ENCODE results near the gene CDH23.
"Not testable (repeated sequence)": the region's sequence is repeated elsewhere in the genome, so short reads cannot be mapped to it uniquely, and the experiment has no call there.

Gene CDH23

DNA sequence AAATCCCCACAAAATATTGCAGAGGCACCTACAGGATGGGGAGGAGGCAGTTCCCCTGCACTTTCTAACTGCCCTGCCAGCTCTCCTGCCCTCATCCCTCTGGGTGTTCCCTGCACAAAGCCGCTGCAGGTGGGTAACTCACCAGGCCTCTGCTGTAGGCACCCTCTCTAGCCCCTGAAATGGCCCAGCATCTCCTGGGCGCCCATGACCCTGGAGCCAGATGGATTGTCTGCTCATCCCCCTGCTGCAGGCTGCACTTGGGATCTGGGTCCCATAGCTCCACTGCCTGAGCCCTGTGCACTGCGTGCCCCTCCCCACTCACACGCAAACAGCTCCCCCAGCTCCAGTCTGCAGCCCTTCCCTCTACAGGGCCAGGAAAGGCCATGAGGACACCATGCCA lies 192.0 kb downstream of the CDH23 start:
- H3K36me3 ChIP-seq (ENCODE audit: insufficient read depth, low read length) = no peaks in the 10 kb centered on the region
- H3K9me3 ChIP-seq (ENCODE audit: low read length) = no peaks in the 10 kb centered on the region
- no peak overlapping the region for H3K9ac ChIP-seq (ENCODE audit: low read length)
- H3K4me1 ChIP-seq (ENCODE audit: insufficient read depth, low read length) = no peaks in the 10 kb centered on the region
- peaks cover 0 to 4% of the 10 kb centered on the region in 2 donors for H3K27me3 ChIP-seq (ENCODE audit: control insufficient read depth in 1 of 2, insufficient read depth in 2 of 2, low read length in 2 of 2)
- no peak overlapping the region for H3K4me3 ChIP-seq (ENCODE audit: low read depth in 1 of 2, low read length in 2 of 2)
- no peak overlapping the region for H3K27ac ChIP-seq (ENCODE audit: low read depth, low read length)

GRCh38 chr10:71589617-71590551 lies 193.2 kb downstream of the CDH23 start:
- Histone ChIP-seq H3K36me3 (ENCODE audit: insufficient read depth, low read length) (no peaks in the 10 kb centered on the region), H3K9ac (ENCODE audit: low read length) (no peak overlapping the region), H3K4me1 (ENCODE audit: insufficient read depth, low read length) (no peaks in the 10 kb centered on the region), H3K27ac (ENCODE audit: low read depth, low read length) (no peak overlapping the region), H3K9me3 (ENCODE audit: low read length) (no peaks in the 10 kb centered on the region), H3K4me3 (ENCODE audit: low read depth in 1 of 2, low read length in 2 of 2) (no peak overlapping the region), H3K27me3 (ENCODE audit: control insufficient read depth in 1 of 2, insufficient read depth in 2 of 2, low read length in 2 of 2) (peaks cover 0 to 4% of the 10 kb centered on the region in 2 donors)

GRCh38 chr10:71590781-71591350 lies 194.1 kb downstream of the CDH23 start:
- no peak overlapping the region for H3K9ac ChIP-seq (ENCODE audit: low read length)
- H3K4me1 ChIP-seq (ENCODE audit: insufficient read depth, low read length) = no peaks in the 10 kb centered on the region
- H3K27ac ChIP-seq (ENCODE audit: low read depth, low read length) = no peak overlapping the region
- peaks cover 0 to 4% of the 10 kb centered on the region in 2 donors for H3K27me3 ChIP-seq (ENCODE audit: control insufficient read depth in 1 of 2, insufficient read depth in 2 of 2, low read length in 2 of 2)
- H3K4me3 ChIP-seq (ENCODE audit: low read depth in 1 of 2, low read length in 2 of 2) = no peak overlapping the region
- no peaks in the 10 kb centered on the region for H3K9me3 ChIP-seq (ENCODE audit: low read length)
- no peaks in the 10 kb centered on the region for H3K36me3 ChIP-seq (ENCODE audit: insufficient read depth, low read length)

DNA sequence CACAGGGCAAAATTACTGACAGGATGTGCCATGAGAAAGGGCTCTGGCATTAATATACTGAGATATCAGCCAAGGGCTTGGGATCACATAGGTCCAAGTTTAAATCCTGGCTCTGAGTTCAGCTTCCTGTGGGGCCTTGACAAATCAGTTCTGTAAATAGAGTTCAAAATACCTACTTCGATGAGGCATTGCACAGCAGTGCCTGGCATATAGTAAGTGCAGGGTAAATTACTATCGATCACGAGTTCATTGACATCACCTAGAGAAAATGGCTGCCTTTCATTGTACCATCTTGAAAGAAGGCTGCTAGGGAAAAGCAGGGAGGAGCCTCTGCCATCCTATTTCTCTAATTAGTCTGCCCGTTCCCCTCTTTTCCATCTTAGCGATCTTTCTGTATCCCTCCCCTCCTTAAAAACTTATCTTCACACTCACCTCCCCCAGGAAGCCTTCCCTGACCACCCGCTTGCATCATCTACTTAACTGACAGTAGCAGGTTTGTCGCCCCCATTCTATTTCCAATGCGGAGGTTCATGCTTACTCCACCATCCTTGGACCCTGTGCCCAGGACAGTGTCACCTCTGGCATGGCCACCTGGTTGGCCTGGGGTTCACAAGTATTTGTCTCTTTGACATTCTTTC lies 198.3 kb downstream of the CDH23 start:
- peaks cover 0 to 4% of the 10 kb centered on the region in 2 donors for H3K27me3 ChIP-seq (ENCODE audit: control insufficient read depth in 1 of 2, insufficient read depth in 2 of 2, low read length in 2 of 2)
- H3K27ac ChIP-seq (ENCODE audit: low read depth, low read length) = no peak overlapping the region
- H3K9ac ChIP-seq (ENCODE audit: low read length) = no peak overlapping the region
- H3K4me1 ChIP-seq (ENCODE audit: insufficient read depth, low read length) = peaks cover 20% of the 10 kb centered on the region
- H3K9me3 ChIP-seq (ENCODE audit: low read length) = no peaks in the 10 kb centered on the region
- no peaks in the 10 kb centered on the region for H3K36me3 ChIP-seq (ENCODE audit: insufficient read depth, low read length)
- no peak overlapping the region for H3K4me3 ChIP-seq (ENCODE audit: low read depth in 1 of 2, low read length in 2 of 2)

GRCh38 chr10:71595649-71596048 lies 198.9 kb downstream of the CDH23 start:
- Histone ChIP-seq H3K27me3 (ENCODE audit: control insufficient read depth in 1 of 2, insufficient read depth in 2 of 2, low read length in 2 of 2) (peaks cover 0 to 4% of the 10 kb centered on the region in 2 donors), H3K4me3 (ENCODE audit: low read depth in 1 of 2, low read length in 2 of 2) (no peak overlapping the region), H3K9me3 (ENCODE audit: low read length) (no peaks in the 10 kb centered on the region), H3K27ac (ENCODE audit: low read depth, low read length) (no peak overlapping the region), H3K4me1 (ENCODE audit: insufficient read depth, low read length) (peaks cover 20% of the 10 kb centered on the region), H3K36me3 (ENCODE audit: insufficient read depth, low read length) (no peaks in the 10 kb centered on the region), H3K9ac (ENCODE audit: low read length) (no peak overlapping the region)

- H3K9ac ChIP-seq (ENCODE audit: low read length) = no peak overlapping the region
- no peak overlapping the region for H3K27ac ChIP-seq (ENCODE audit: low read depth, low read length)
Measured at GRCh38 chr10:71596127-71596526, 199.4 kb downstream of the CDH23 start.

GRCh38 chr10:71596759-71597158 lies 200.0 kb downstream of the CDH23 start:
- H3K27me3 ChIP-seq (ENCODE audit: control insufficient read depth in 1 of 2, insufficient read depth in 2 of 2, low read length in 2 of 2) = no peaks in the 10 kb centered on the region
- H3K9ac ChIP-seq (ENCODE audit: low read length) = no peak overlapping the region
- no peaks in the 10 kb centered on the region for H3K36me3 ChIP-seq (ENCODE audit: insufficient read depth, low read length)
- peaks cover 20% of the 10 kb centered on the region for H3K4me1 ChIP-seq (ENCODE audit: insufficient read depth, low read length)
- no peaks in the 10 kb centered on the region for H3K9me3 ChIP-seq (ENCODE audit: low read length)
- no peak overlapping the region for H3K27ac ChIP-seq (ENCODE audit: low read depth, low read length)
- no peak overlapping the region for H3K4me3 ChIP-seq (ENCODE audit: low read depth in 1 of 2, low read length in 2 of 2)

More at GRCh38 chr10:71596127-71596526, 199.4 kb downstream of the CDH23 start:
- Histone ChIP-seq H3K27me3 (ENCODE audit: control insufficient read depth in 1 of 2, insufficient read depth in 2 of 2, low read length in 2 of 2) (peaks cover 0 to under 1% of the 10 kb centered on the region in 2 donors), H3K9me3 (ENCODE audit: low read length) (no peaks in the 10 kb centered on the region), H3K4me3 (ENCODE audit: low read depth in 1 of 2, low read length in 2 of 2) (no peak overlapping the region), H3K36me3 (ENCODE audit: insufficient read depth, low read length) (no peaks in the 10 kb centered on the region), H3K4me1 (ENCODE audit: insufficient read depth, low read length) (peaks cover 20% of the 10 kb centered on the region)

DNA sequence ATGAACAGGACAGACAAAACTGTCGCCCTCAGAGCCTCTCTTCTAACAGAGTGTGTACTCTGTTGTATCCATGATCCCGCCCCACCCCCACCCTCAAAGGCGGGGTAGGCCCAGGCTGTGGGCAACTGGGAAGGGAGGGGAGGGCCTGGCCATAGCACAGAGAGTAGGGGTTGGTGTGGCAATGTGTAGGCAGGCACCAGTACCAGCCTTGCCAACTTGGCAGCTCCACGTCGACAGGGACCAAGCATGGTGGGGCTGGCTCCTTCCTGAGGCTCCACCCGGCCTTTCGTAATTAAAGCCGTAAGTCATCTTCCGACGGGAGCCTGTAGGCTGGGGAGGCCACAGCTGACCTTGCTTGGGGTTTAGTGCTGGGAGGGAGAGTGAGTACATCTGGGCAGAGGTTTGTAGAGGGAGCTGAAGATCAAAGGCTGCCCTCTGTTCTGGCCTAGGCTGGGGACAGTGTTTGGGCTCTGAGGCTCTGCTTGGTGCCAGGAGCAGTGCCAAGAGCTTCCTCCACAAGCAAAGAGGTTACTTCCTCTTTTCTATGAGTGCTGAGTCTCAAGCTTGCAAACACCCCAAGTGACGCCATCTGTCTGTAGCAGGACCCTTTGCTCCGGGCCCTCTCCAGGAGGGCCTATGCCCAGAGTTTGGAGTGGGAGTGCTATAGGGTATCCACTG lies 201.2 kb downstream of the CDH23 start:
- H3K9me3 ChIP-seq (ENCODE audit: low read length) = no peaks in the 10 kb centered on the region
- peaks cover 20% of the 10 kb centered on the region for H3K4me1 ChIP-seq (ENCODE audit: insufficient read depth, low read length)
- peak overlapping the region; percentile 3 for H3K27ac ChIP-seq (ENCODE audit: low read depth, low read length)
- H3K27me3 ChIP-seq (ENCODE audit: control insufficient read depth in 1 of 2, insufficient read depth in 2 of 2, low read length in 2 of 2) = no peaks in the 10 kb centered on the region
- no peaks in the 10 kb centered on the region for H3K36me3 ChIP-seq (ENCODE audit: insufficient read depth, low read length)
- no peak overlapping the region for H3K4me3 ChIP-seq (ENCODE audit: low read depth in 1 of 2, low read length in 2 of 2)
- H3K9ac ChIP-seq (ENCODE audit: low read length) = no peak overlapping the region

DNA sequence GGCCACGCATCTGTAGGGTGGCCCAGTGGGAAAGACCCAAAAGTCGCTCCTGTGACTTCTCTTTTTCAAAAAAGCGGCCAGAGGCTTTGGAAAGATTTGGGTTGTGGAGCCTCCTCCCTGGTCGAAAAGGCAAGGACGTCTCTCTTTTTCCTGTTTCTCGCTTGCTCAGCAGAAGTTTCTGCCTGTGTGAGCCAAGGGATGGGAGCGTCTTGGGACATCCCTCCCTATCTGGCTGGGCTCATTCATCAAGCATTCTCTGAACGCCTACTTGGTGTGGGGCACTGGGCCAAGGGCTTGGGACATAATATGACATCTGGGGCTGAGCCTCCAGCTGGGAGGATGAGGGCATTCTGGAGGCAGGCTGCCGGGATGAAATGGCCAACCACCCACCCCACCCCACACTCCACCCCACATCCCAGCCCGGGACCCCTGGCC lies 201.9 kb downstream of the CDH23 start:
- Histone ChIP-seq H3K4me1 (ENCODE audit: insufficient read depth, low read length) (peaks cover 20% of the 10 kb centered on the region), H3K9ac (ENCODE audit: low read length) (no peak overlapping the region), H3K36me3 (ENCODE audit: insufficient read depth, low read length) (no peaks in the 10 kb centered on the region), H3K4me3 (ENCODE audit: low read depth in 1 of 2, low read length in 2 of 2) (no peak overlapping the region), H3K27me3 (ENCODE audit: control insufficient read depth in 1 of 2, insufficient read depth in 2 of 2, low read length in 2 of 2) (no peaks in the 10 kb centered on the region), H3K27ac (ENCODE audit: low read depth, low read length) (peak overlapping the region; percentile 3), H3K9me3 (ENCODE audit: low read length) (no peaks in the 10 kb centered on the region)

GRCh38 chr10:71599518-71599917 lies 202.8 kb downstream of the CDH23 start:
- no peak overlapping the region for H3K27ac ChIP-seq (ENCODE audit: low read depth, low read length)
- H3K4me3 ChIP-seq (ENCODE audit: low read depth in 1 of 2, low read length in 2 of 2) = no peak overlapping the region
- H3K36me3 ChIP-seq (ENCODE audit: insufficient read depth, low read length) = no peaks in the 10 kb centered on the region
- no peak overlapping the region for H3K9ac ChIP-seq (ENCODE audit: low read length)
- no peaks in the 10 kb centered on the region for H3K27me3 ChIP-seq (ENCODE audit: control insufficient read depth in 1 of 2, insufficient read depth in 2 of 2, low read length in 2 of 2)
- H3K9me3 ChIP-seq (ENCODE audit: low read length) = no peaks in the 10 kb centered on the region
- H3K4me1 ChIP-seq (ENCODE audit: insufficient read depth, low read length) = peaks cover 20% of the 10 kb centered on the region

DNA sequence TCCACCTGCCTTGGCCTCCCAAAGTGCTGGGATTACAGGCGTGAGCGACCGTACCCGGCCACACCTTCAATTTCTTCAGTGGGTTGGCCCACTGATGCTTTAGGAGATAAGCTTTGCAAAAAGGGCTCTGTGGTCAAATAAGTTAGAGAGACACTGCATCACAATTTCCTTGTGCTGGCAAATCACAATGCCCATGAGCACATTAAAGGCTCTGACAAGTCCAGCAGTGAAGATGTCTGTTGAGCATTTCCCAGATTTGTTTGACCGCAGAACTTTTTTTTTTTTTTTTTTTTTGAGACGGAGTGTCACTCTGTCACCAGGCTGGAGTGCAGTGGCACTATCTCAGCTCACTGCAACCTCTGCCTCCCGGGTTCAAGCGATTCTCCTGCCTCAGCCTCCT lies 203.5 kb downstream of the CDH23 start:
- H3K27me3 ChIP-seq (ENCODE audit: control insufficient read depth in 1 of 2, insufficient read depth in 2 of 2, low read length in 2 of 2); H3K4me3 ChIP-seq (ENCODE audit: low read depth in 1 of 2, low read length in 2 of 2); H3K9ac ChIP-seq (ENCODE audit: low read length); H3K9me3 ChIP-seq (ENCODE audit: low read length); H3K36me3 ChIP-seq (ENCODE audit: insufficient read depth, low read length); H3K27ac ChIP-seq (ENCODE audit: low read depth, low read length): not testable (repeated sequence)
- peaks cover 20% of the 10 kb centered on the region for H3K4me1 ChIP-seq (ENCODE audit: insufficient read depth, low read length)
